Right lobe of liver (tissue), 6 donors: ENCODE measurements around the gene RNF166. TPM values are rescaled to one million over a fixed set of nuclear protein-coding genes. Genes with fewer than 3 reads are reported as not detected.
A peak's percentile ranks its signal among the peaks of the same experiment; 100 is the strongest.

ENCODE experiments used
- ATAC-seq, 4 donors: fragments of 200-7000 bp; cut with Tn5 transposase; one replicate each; pipeline ENCODE4 v1.9.1; 2020; ENCODE audit warnings: mild to moderate bottlenecking in 4 of 4, moderate library complexity in 4 of 4
- DNase-seq, 3 donors: peaks; one replicate each; pipeline ENCODE4 v3.0.0-alpha.2; 2020
- H3K27ac ChIP-seq, 3 donors: fragments of 200-600 bp; one replicate each; pipeline ENCODE4 v1.8.0; 2022
- H3K27me3 ChIP-seq, 2 donors: fragments of 200-600 bp; one replicate each; pipeline ENCODE4 v1.8.0; 2022
- H3K36me3 ChIP-seq, 4 donors: fragments of 200-600 bp; sonication (generic) in 1 of 4; one replicate each; pipeline versions ENCODE4 v1.5.1 to v1.8.0; 2017 to 2022; ENCODE audit warnings: control low read depth in 1 of 4
- H3K4me1 ChIP-seq, 4 donors: fragments of 200-600 bp; sonication (generic) in 1 of 4; one replicate each; pipeline versions ENCODE4 v1.5.1 to v1.8.0; 2017 to 2022; ENCODE audit warnings: control low read depth in 1 of 4
- H3K4me3 ChIP-seq, 3 donors: fragments of 200-600 bp; one replicate each; pipeline ENCODE4 v1.8.0; 2022
- H3K9me3 ChIP-seq, 4 donors: fragments of 200-600 bp; sonication (generic) in 1 of 4; one replicate each; pipeline versions ENCODE4 v1.5.1 to v1.8.0; 2017 to 2022; ENCODE audit warnings: control low read depth in 1 of 4
- POLR2A ChIP-seq: fragments of 450-650 bp; IDR thresholded peaks from one replicate; pipeline ENCODE4 v1.6.1; 2017; ENCODE audit warnings: antibody characterized with exemption, mild to moderate bottlenecking
- WGBS: methylation state at CpG from one replicate; pipeline ENCODE4 v1.1.6; 2018; ENCODE audit warnings: low coverage, low lambda C conversion rate; ENCODE audit not compliant: insufficient coverage; ENCODE audit errors: missing lambda C conversion rate; 5-methylcytosine and 5-hydroxymethylcytosine counted together
- intact Hi-C, 2 donors: fragments of 100-400 bp; cut with DNase I; formaldehyde crosslinking; loops; one replicate each; pipeline versions ENCODE4 v1.11.2 to v1.14.1; 2022
- total RNA-seq, 6 experiments: library from RNA; depleted of rRNA in 2 of 6; stranded (reverse); fragments of >200 nt in 2 of 6; fragmentation: NEBNext Ultra II Directional in 3 of 6; extraction: Animal tissue kit (Norgen Biotek cat#: 25700) in 3 of 6; gene quantifications; one replicate each; pipeline versions ENCODE4 v1.1.0 to v1.2.4, GENCODE V29; 2016 to 2023
- TF ChIP-seq, protein P1 (sequence below), 4 donors: fragments of 200-600 bp in 3 of 4; fragments of 450-650 bp in 1 of 4; IDR thresholded peaks; one replicate each; pipeline versions ENCODE4 v1.5.1 to v1.8.0; 2016 to 2022; ENCODE audit warnings: antibody characterized with exemption in 4 of 4, mild to moderate bottlenecking in 2 of 4
- donor health status: DM: no; HTN: yes; CAD: no.
- donor health status: DM: no; HTN: no; CAD: no.
- donor health status: DM: no; HTN: no; CAD: no.
- donor health status: DM: no; HTN: yes; CAD: no.
- donor health status: DM: no; HTN: yes; CAD: no.

Gene RNF166
- total RNA-seq, 6 experiments from 2014 or later = 8.1 to 12.8 (median 10.0) TPM

DNA sequence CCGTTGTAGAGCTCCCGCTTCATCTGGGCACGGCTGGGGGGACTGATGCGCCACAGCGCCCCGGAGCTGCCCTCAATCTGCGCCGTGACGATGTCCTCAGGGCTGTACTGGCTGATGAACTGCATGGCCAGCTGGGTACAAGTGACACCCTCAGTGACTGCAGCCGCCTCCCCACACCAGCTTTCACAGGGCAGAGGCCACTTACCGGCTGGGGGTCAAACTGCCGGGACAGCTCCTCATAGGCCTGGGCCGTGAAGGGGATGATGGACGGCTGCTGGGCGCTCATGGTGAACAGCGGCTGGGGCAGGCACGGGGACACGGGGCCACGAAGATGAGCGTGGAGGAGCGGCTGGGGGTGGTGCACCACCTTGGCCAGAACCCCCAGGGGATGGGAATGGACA is 10.4 kb upstream of the RNF166 start:
- no peak for DNase-seq
- 100% methylated on average over 4 of the region's 21 CpGs for WGBS
- peaks cover 0 to 74% (median 29%) of the 10 kb centered on the region in 4 donors for H3K36me3 ChIP-seq

DNA sequence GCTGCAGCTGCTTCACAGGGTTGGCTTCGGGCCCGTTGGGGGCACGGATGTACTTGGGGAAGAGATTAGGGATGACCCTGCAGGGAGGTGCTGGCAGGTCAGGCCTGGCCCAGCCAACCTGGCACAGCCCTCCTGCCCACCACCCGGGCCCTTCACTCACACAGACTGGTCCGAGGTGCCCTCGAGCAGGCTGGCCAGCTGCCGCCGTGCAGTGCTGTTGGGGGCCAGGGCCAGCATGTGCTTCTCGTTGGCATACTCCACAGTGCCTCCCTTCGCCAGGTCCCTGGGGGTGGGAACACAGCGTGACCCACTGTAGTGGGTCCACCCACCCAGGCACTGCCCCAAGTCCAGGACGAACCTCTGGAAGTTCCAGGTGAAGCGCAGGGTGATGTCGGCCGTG is 10.0 kb upstream of the RNF166 start:
- H3K27ac ChIP-seq = no peak overlapping the region
- no peak for ATAC-seq
- H3K9me3 ChIP-seq = no peaks in the 10 kb centered on the region
- TF ChIP-seq, protein P1, sequence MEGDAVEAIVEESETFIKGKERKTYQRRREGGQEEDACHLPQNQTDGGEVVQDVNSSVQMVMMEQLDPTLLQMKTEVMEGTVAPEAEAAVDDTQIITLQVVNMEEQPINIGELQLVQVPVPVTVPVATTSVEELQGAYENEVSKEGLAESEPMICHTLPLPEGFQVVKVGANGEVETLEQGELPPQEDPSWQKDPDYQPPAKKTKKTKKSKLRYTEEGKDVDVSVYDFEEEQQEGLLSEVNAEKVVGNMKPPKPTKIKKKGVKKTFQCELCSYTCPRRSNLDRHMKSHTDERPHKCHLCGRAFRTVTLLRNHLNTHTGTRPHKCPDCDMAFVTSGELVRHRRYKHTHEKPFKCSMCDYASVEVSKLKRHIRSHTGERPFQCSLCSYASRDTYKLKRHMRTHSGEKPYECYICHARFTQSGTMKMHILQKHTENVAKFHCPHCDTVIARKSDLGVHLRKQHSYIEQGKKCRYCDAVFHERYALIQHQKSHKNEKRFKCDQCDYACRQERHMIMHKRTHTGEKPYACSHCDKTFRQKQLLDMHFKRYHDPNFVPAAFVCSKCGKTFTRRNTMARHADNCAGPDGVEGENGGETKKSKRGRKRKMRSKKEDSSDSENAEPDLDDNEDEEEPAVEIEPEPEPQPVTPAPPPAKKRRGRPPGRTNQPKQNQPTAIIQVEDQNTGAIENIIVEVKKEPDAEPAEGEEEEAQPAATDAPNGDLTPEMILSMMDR (IDR thresholded peaks at IDR 0.05) = no peak
- TF ChIP-seq POLR2A = no peak
- no peaks in the 10 kb centered on the region for H3K27me3 ChIP-seq
- peaks cover 0 to 70% (median 29%) of the 10 kb centered on the region in 4 donors for H3K36me3 ChIP-seq
- H3K4me1 ChIP-seq = no peaks in the 10 kb centered on the region
- intact Hi-C loops = no loop called here
- no peak overlapping the region for H3K4me3 ChIP-seq
- no CpG with 5 or more reads among the region's 15 CpGs for WGBS
- DNase-seq = no peak

More for the DNA sequence above, 10.4 kb upstream of the RNF166 start:
- H3K9me3 ChIP-seq = no peaks in the 10 kb centered on the region
- no peak overlapping the region for H3K27ac ChIP-seq
- intact Hi-C loops = no loop called here
- no peaks in the 10 kb centered on the region for H3K27me3 ChIP-seq
- ATAC-seq = no peak
- TF ChIP-seq POLR2A = no peak
- TF ChIP-seq, protein P1 (IDR thresholded peaks at IDR 0.05) = no peak
- H3K4me3 ChIP-seq = no peak overlapping the region
- H3K4me1 ChIP-seq = no peaks in the 10 kb centered on the region

- Histone ChIP-seq H3K36me3 (peaks cover 0 to 66% (median 24%) of the 10 kb centered on the region in 4 donors), H3K9me3 (no peaks in the 10 kb centered on the region), H3K27ac (no peak overlapping the region), H3K4me3 (no peak overlapping the region), H3K4me1 (no peaks in the 10 kb centered on the region), H3K27me3 (no peaks in the 10 kb centered on the region)
- no peak for DNase-seq
- WGBS = 77% methylated on average over 11 of the region's 57 CpGs
- TF ChIP-seq, protein P1 (IDR thresholded peaks at IDR 0.05) = no peak
- TF ChIP-seq POLR2A = no peak
- intact Hi-C loops = no loop called here
- no peak for ATAC-seq
Measured at GRCh38 chr16:88715312-88716190, 9.3 kb upstream of the RNF166 start.

GRCh38 chr16:88714420-88715302 is 8.5 kb upstream of the RNF166 start:
- DNase-seq = no peak
- H3K4me3 ChIP-seq = no peak overlapping the region
- no peaks in the 10 kb centered on the region for H3K4me1 ChIP-seq
- peaks cover 0 to 61% (median 19%) of the 10 kb centered on the region in 4 donors for H3K36me3 ChIP-seq
- WGBS = 94% methylated on average over 8 of the region's 42 CpGs
- H3K27me3 ChIP-seq = no peaks in the 10 kb centered on the region
- no peaks in the 10 kb centered on the region for H3K9me3 ChIP-seq
- TF ChIP-seq, protein P1 (IDR thresholded peaks at IDR 0.05) = no peak
- TF ChIP-seq POLR2A = no peak
- intact Hi-C loops = no loop called here
- no peak overlapping the region for H3K27ac ChIP-seq
- peak in 1 of 4 donors; percentile 5 for ATAC-seq
